ENCODE results near the gene ST7.

The ST7 gene

GRCh38 chr7:117165656-117166055, 212.4 kb downstream of the ST7 start:
- Histone ChIP-seq H3K27me3 (ENCODE audit: control insufficient read depth in 5 of 5, insufficient read depth in 4 of 5, low read length in 5 of 5) (no peaks in the 10 kb centered on the region), H3K9me3 (ENCODE audit: control insufficient read depth in 5 of 5, low read length in 5 of 5) (no peaks in the 10 kb centered on the region), H3K27ac (ENCODE audit: low read depth, low read length) (no peak overlapping the region), H3K9ac (ENCODE audit: low read length in 5 of 5) (no peak overlapping the region), H3K36me3 (ENCODE audit: control insufficient read depth in 5 of 5, insufficient read depth in 5 of 5, low read length in 5 of 5) (no peaks in the 10 kb centered on the region), H3K4me3 (ENCODE audit: low read depth in 1 of 5, low read length in 5 of 5) (no peak overlapping the region), H3K4me1 (ENCODE audit: control insufficient read depth in 5 of 5, insufficient read depth in 5 of 5, low read length in 5 of 5) (peaks cover 0 to 2% (median 0%) of the 10 kb centered on the region in 5 donors)

GRCh38 chr7:117169907-117170306, 216.6 kb downstream of the ST7 start:
- no peak overlapping the region for H3K4me3 ChIP-seq (ENCODE audit: low read depth in 1 of 5, low read length in 5 of 5)
- H3K27ac ChIP-seq (ENCODE audit: low read depth, low read length), result no peak overlapping the region
- no peaks in the 10 kb centered on the region for H3K9me3 ChIP-seq (ENCODE audit: control insufficient read depth in 5 of 5, low read length in 5 of 5)
- no peaks in the 10 kb centered on the region for H3K27me3 ChIP-seq (ENCODE audit: control insufficient read depth in 5 of 5, insufficient read depth in 4 of 5, low read length in 5 of 5)
- no peaks in the 10 kb centered on the region for H3K4me1 ChIP-seq (ENCODE audit: control insufficient read depth in 5 of 5, insufficient read depth in 5 of 5, low read length in 5 of 5)
- no peak overlapping the region for H3K9ac ChIP-seq (ENCODE audit: low read length in 5 of 5)
- peaks cover 3 to 28% (median 15%) of the 10 kb centered on the region in 5 donors for H3K36me3 ChIP-seq (ENCODE audit: control insufficient read depth in 5 of 5, insufficient read depth in 5 of 5, low read length in 5 of 5)

- Histone ChIP-seq H3K9ac (ENCODE audit: low read length in 5 of 5) (no peak overlapping the region), H3K27me3 (ENCODE audit: control insufficient read depth in 5 of 5, insufficient read depth in 4 of 5, low read length in 5 of 5) (no peaks in the 10 kb centered on the region), H3K4me1 (ENCODE audit: control insufficient read depth in 5 of 5, insufficient read depth in 5 of 5, low read length in 5 of 5) (no peaks in the 10 kb centered on the region), H3K4me3 (ENCODE audit: low read depth in 1 of 5, low read length in 5 of 5) (no peak overlapping the region), H3K9me3 (ENCODE audit: control insufficient read depth in 5 of 5, low read length in 5 of 5) (no peaks in the 10 kb centered on the region), H3K27ac (ENCODE audit: low read depth, low read length) (no peak overlapping the region), H3K36me3 (ENCODE audit: control insufficient read depth in 5 of 5, insufficient read depth in 5 of 5, low read length in 5 of 5) (peaks cover 3 to 28% (median 15%) of the 10 kb centered on the region in 5 donors)
Measured at GRCh38 chr7:117171106-117171505, 217.8 kb downstream of the ST7 start.

GRCh38 chr7:117172283-117172682, 219.0 kb downstream of the ST7 start:
- Histone ChIP-seq H3K27me3 (ENCODE audit: control insufficient read depth in 5 of 5, insufficient read depth in 4 of 5, low read length in 5 of 5) (no peaks in the 10 kb centered on the region), H3K9me3 (ENCODE audit: control insufficient read depth in 5 of 5, low read length in 5 of 5) (no peaks in the 10 kb centered on the region), H3K27ac (ENCODE audit: low read depth, low read length) (no peak overlapping the region), H3K9ac (ENCODE audit: low read length in 5 of 5) (no peak overlapping the region), H3K4me3 (ENCODE audit: low read depth in 1 of 5, low read length in 5 of 5) (no peak overlapping the region), H3K36me3 (ENCODE audit: control insufficient read depth in 5 of 5, insufficient read depth in 5 of 5, low read length in 5 of 5) (peaks cover 3 to 28% (median 15%) of the 10 kb centered on the region in 5 donors), H3K4me1 (ENCODE audit: control insufficient read depth in 5 of 5, insufficient read depth in 5 of 5, low read length in 5 of 5) (no peaks in the 10 kb centered on the region)

- Histone ChIP-seq H3K27ac (ENCODE audit: low read depth, low read length) (no peak overlapping the region), H3K9ac (ENCODE audit: low read length in 5 of 5) (no peak overlapping the region), H3K27me3 (ENCODE audit: control insufficient read depth in 5 of 5, insufficient read depth in 4 of 5, low read length in 5 of 5) (no peaks in the 10 kb centered on the region), H3K4me1 (ENCODE audit: control insufficient read depth in 5 of 5, insufficient read depth in 5 of 5, low read length in 5 of 5) (no peaks in the 10 kb centered on the region), H3K9me3 (ENCODE audit: control insufficient read depth in 5 of 5, low read length in 5 of 5) (no peaks in the 10 kb centered on the region), H3K36me3 (ENCODE audit: control insufficient read depth in 5 of 5, insufficient read depth in 5 of 5, low read length in 5 of 5) (peaks cover 3 to 28% (median 15%) of the 10 kb centered on the region in 5 donors), H3K4me3 (ENCODE audit: low read depth in 1 of 5, low read length in 5 of 5) (no peak overlapping the region)
Measured at GRCh38 chr7:117173035-117173770, 219.9 kb downstream of the ST7 start.

- Histone ChIP-seq H3K27me3 (ENCODE audit: control insufficient read depth in 5 of 5, insufficient read depth in 4 of 5, low read length in 5 of 5) (no peaks in the 10 kb centered on the region), H3K9ac (ENCODE audit: low read length in 5 of 5) (no peak overlapping the region), H3K27ac (ENCODE audit: low read depth, low read length) (no peak overlapping the region), H3K36me3 (ENCODE audit: control insufficient read depth in 5 of 5, insufficient read depth in 5 of 5, low read length in 5 of 5) (peaks cover 5 to 26% (median 10%) of the 10 kb centered on the region in 5 donors), H3K4me1 (ENCODE audit: control insufficient read depth in 5 of 5, insufficient read depth in 5 of 5, low read length in 5 of 5) (no peaks in the 10 kb centered on the region), H3K4me3 (ENCODE audit: low read depth in 1 of 5, low read length in 5 of 5) (no peak overlapping the region), H3K9me3 (ENCODE audit: control insufficient read depth in 5 of 5, low read length in 5 of 5) (no peaks in the 10 kb centered on the region)
Measured at GRCh38 chr7:117176206-117176605, 222.9 kb downstream of the ST7 start.

- Histone ChIP-seq H3K27me3 (ENCODE audit: control insufficient read depth in 5 of 5, insufficient read depth in 4 of 5, low read length in 5 of 5) (no peaks in the 10 kb centered on the region), H3K4me3 (ENCODE audit: low read depth in 1 of 5, low read length in 5 of 5) (no peak overlapping the region), H3K36me3 (ENCODE audit: control insufficient read depth in 5 of 5, insufficient read depth in 5 of 5, low read length in 5 of 5) (peaks cover 0 to 6% (median 2%) of the 10 kb centered on the region in 5 donors), H3K27ac (ENCODE audit: low read depth, low read length) (no peak overlapping the region), H3K4me1 (ENCODE audit: control insufficient read depth in 5 of 5, insufficient read depth in 5 of 5, low read length in 5 of 5) (no peaks in the 10 kb centered on the region), H3K9ac (ENCODE audit: low read length in 5 of 5) (no peak overlapping the region), H3K9me3 (ENCODE audit: control insufficient read depth in 5 of 5, low read length in 5 of 5) (no peaks in the 10 kb centered on the region)
Measured at GRCh38 chr7:117178600-117178999, 225.3 kb downstream of the ST7 start.

- Histone ChIP-seq H3K9ac (ENCODE audit: low read length in 5 of 5) (no peak overlapping the region), H3K27ac (ENCODE audit: low read depth, low read length) (no peak overlapping the region), H3K27me3 (ENCODE audit: control insufficient read depth in 5 of 5, insufficient read depth in 4 of 5, low read length in 5 of 5) (no peaks in the 10 kb centered on the region), H3K36me3 (ENCODE audit: control insufficient read depth in 5 of 5, insufficient read depth in 5 of 5, low read length in 5 of 5) (peaks cover 0 to 3% (median 0%) of the 10 kb centered on the region in 5 donors), H3K9me3 (ENCODE audit: control insufficient read depth in 5 of 5, low read length in 5 of 5) (no peaks in the 10 kb centered on the region), H3K4me3 (ENCODE audit: low read depth in 1 of 5, low read length in 5 of 5) (no peak overlapping the region), H3K4me1 (ENCODE audit: control insufficient read depth in 5 of 5, insufficient read depth in 5 of 5, low read length in 5 of 5) (no peaks in the 10 kb centered on the region)
Measured at GRCh38 chr7:117179701-117180100, 226.4 kb downstream of the ST7 start.

- no peaks in the 10 kb centered on the region for H3K4me1 ChIP-seq (ENCODE audit: control insufficient read depth in 5 of 5, insufficient read depth in 5 of 5, low read length in 5 of 5)
- no peak overlapping the region for H3K9ac ChIP-seq (ENCODE audit: low read length in 5 of 5)
- H3K36me3 ChIP-seq (ENCODE audit: control insufficient read depth in 5 of 5, insufficient read depth in 5 of 5, low read length in 5 of 5), result peaks cover 0 to 3% (median 0%) of the 10 kb centered on the region in 5 donors
- no peaks in the 10 kb centered on the region for H3K27me3 ChIP-seq (ENCODE audit: control insufficient read depth in 5 of 5, insufficient read depth in 4 of 5, low read length in 5 of 5)
- H3K4me3 ChIP-seq (ENCODE audit: low read depth in 1 of 5, low read length in 5 of 5), result no peak overlapping the region
- H3K27ac ChIP-seq (ENCODE audit: low read depth, low read length), result no peak overlapping the region
- no peaks in the 10 kb centered on the region for H3K9me3 ChIP-seq (ENCODE audit: control insufficient read depth in 5 of 5, low read length in 5 of 5)
Measured at GRCh38 chr7:117183729-117184128, 230.4 kb downstream of the ST7 start.

- no peak overlapping the region for H3K4me3 ChIP-seq (ENCODE audit: low read depth in 1 of 5, low read length in 5 of 5)
- H3K27me3 ChIP-seq (ENCODE audit: control insufficient read depth in 5 of 5, insufficient read depth in 4 of 5, low read length in 5 of 5), result no peaks in the 10 kb centered on the region
- no peak overlapping the region for H3K9ac ChIP-seq (ENCODE audit: low read length in 5 of 5)
- H3K27ac ChIP-seq (ENCODE audit: low read depth, low read length), result no peak overlapping the region
- H3K9me3 ChIP-seq (ENCODE audit: control insufficient read depth in 5 of 5, low read length in 5 of 5), result no peaks in the 10 kb centered on the region
- H3K4me1 ChIP-seq (ENCODE audit: control insufficient read depth in 5 of 5, insufficient read depth in 5 of 5, low read length in 5 of 5), result no peaks in the 10 kb centered on the region
- peaks cover 0 to 3% (median 1%) of the 10 kb centered on the region in 5 donors for H3K36me3 ChIP-seq (ENCODE audit: control insufficient read depth in 5 of 5, insufficient read depth in 5 of 5, low read length in 5 of 5)
Measured at GRCh38 chr7:117184367-117184766, 231.1 kb downstream of the ST7 start.

Measured in subcutaneous abdominal adipose tissue (tissue), 5 donors.